HCT116 (cell line): ENCODE measurements around the gene SESN1.

Experiments
- CEBPB ChIP-seq: IDR thresholded peaks from 2 replicates; pipeline ENCODE4 v1.6.1; 2012; ENCODE audit warnings: low read depth
- ELF1 ChIP-seq: IDR thresholded peaks from 2 replicates; pipeline ENCODE4 v1.6.1; 2012; ENCODE audit warnings: low read depth, borderline replicate concordance
- FOSL1 ChIP-seq: IDR thresholded peaks from 2 replicates; pipeline ENCODE4 v1.6.1; 2012; ENCODE audit warnings: low read depth
- POLR2A ChIP-seq: IDR thresholded peaks from 2 replicates; pipeline ENCODE4 v1.7.0; 2011; ENCODE audit warnings: borderline replicate concordance; ENCODE audit not compliant: insufficient read depth, insufficient read length; ENCODE audit errors: extremely low read depth
- POLR2AphosphoS5 ChIP-seq: IDR thresholded peaks from 2 replicates; pipeline ENCODE4 v1.6.1; 2011; ENCODE audit warnings: mild to moderate bottlenecking, low read depth, low read length, moderate library complexity
- RAD21 ChIP-seq: IDR thresholded peaks from 2 replicates; pipeline ENCODE4 v1.6.1; 2012; ENCODE audit warnings: low read depth, mild to moderate bottlenecking
- ZFX ChIP-seq: fragments of 450-650 bp; IDR thresholded peaks from 2 replicates; pipeline ENCODE4 v1.6.1; 2017
- ZNF274 ChIP-seq: fragments of 200-500 bp; sonication (Bioruptor generic); IDR thresholded peaks from 2 replicates; pipeline ENCODE4 v1.6.1; 2014; ENCODE audit warnings: mild to moderate bottlenecking, low read depth, low read length, inconsistent platforms
- TF ChIP-seq, protein P1 (sequence below), 3 experiments: fragments of 200-600 bp in 1 of 3; sonication (generic) in 1 of 3; IDR thresholded peaks in 2 of 3; conservative IDR thresholded peaks in 1 of 3; 2 replicates each; pipeline ENCODE4 v1.5.1; 2012 to 2017; ENCODE audit warnings: low read depth in 2 of 3, low read length in 2 of 3, antibody characterized with exemption in 1 of 3, borderline replicate concordance in 1 of 3, control low read depth in 1 of 3, mild to moderate bottlenecking in 1 of 3, mixed read lengths in 1 of 3, mixed run types in 1 of 3, moderate library complexity in 1 of 3; ENCODE audit not compliant: insufficient read depth in 1 of 3
- TF ChIP-seq, protein P2 (sequence below): IDR thresholded peaks from 2 replicates; pipeline ENCODE4 v1.6.1; 2012; ENCODE audit warnings: low read depth
- TF ChIP-seq, protein P3 (sequence below): IDR thresholded peaks from 2 replicates; pipeline ENCODE4 v1.6.1; 2012

DNA sequence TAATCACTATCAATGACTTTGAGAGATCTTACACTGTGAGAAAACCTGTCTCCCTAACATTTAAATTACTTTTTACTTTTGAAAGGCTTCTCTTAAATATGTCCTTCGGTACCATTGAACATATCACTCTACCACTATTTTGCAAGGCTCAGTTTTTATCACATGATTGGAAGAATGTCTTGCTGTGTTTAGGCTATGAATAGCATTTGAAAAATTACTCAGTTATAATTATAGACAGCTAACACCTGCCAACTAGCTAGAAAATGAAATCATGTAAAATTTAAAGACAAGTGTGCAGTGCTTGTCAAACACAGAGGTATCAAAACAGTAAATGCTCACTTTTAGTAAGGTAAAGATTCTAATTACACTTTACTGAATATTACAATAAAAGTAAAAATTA, 11.0 kb downstream of the SESN1 start:
- TF ChIP-seq RAD21 (no peak), ZNF274 (no peak), ELF1 (no peak), POLR2A (no peak), ZFX (no peak), FOSL1 (no peak), CEBPB (no peak), POLR2AphosphoS5 (no peak)
- TF ChIP-seq, protein P1, sequence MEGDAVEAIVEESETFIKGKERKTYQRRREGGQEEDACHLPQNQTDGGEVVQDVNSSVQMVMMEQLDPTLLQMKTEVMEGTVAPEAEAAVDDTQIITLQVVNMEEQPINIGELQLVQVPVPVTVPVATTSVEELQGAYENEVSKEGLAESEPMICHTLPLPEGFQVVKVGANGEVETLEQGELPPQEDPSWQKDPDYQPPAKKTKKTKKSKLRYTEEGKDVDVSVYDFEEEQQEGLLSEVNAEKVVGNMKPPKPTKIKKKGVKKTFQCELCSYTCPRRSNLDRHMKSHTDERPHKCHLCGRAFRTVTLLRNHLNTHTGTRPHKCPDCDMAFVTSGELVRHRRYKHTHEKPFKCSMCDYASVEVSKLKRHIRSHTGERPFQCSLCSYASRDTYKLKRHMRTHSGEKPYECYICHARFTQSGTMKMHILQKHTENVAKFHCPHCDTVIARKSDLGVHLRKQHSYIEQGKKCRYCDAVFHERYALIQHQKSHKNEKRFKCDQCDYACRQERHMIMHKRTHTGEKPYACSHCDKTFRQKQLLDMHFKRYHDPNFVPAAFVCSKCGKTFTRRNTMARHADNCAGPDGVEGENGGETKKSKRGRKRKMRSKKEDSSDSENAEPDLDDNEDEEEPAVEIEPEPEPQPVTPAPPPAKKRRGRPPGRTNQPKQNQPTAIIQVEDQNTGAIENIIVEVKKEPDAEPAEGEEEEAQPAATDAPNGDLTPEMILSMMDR (IDR thresholded peaks at IDR 0.05 in 2 of 3, conservative IDR thresholded peaks at IDR 0.05 in 1 of 3; ENCODE audit: borderline replicate concordance in 1 of 3, insufficient read depth in 1 of 3, low read depth in 2 of 3, low read length in 2 of 3): no peak
- TF ChIP-seq, protein P2, sequence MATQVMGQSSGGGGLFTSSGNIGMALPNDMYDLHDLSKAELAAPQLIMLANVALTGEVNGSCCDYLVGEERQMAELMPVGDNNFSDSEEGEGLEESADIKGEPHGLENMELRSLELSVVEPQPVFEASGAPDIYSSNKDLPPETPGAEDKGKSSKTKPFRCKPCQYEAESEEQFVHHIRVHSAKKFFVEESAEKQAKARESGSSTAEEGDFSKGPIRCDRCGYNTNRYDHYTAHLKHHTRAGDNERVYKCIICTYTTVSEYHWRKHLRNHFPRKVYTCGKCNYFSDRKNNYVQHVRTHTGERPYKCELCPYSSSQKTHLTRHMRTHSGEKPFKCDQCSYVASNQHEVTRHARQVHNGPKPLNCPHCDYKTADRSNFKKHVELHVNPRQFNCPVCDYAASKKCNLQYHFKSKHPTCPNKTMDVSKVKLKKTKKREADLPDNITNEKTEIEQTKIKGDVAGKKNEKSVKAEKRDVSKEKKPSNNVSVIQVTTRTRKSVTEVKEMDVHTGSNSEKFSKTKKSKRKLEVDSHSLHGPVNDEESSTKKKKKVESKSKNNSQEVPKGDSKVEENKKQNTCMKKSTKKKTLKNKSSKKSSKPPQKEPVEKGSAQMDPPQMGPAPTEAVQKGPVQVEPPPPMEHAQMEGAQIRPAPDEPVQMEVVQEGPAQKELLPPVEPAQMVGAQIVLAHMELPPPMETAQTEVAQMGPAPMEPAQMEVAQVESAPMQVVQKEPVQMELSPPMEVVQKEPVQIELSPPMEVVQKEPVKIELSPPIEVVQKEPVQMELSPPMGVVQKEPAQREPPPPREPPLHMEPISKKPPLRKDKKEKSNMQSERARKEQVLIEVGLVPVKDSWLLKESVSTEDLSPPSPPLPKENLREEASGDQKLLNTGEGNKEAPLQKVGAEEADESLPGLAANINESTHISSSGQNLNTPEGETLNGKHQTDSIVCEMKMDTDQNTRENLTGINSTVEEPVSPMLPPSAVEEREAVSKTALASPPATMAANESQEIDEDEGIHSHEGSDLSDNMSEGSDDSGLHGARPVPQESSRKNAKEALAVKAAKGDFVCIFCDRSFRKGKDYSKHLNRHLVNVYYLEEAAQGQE: no peak
- TF ChIP-seq, protein P3, sequence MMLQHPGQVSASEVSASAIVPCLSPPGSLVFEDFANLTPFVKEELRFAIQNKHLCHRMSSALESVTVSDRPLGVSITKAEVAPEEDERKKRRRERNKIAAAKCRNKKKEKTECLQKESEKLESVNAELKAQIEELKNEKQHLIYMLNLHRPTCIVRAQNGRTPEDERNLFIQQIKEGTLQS: no peak
